ENCODE results near the gene KCNK4.

DNA sequence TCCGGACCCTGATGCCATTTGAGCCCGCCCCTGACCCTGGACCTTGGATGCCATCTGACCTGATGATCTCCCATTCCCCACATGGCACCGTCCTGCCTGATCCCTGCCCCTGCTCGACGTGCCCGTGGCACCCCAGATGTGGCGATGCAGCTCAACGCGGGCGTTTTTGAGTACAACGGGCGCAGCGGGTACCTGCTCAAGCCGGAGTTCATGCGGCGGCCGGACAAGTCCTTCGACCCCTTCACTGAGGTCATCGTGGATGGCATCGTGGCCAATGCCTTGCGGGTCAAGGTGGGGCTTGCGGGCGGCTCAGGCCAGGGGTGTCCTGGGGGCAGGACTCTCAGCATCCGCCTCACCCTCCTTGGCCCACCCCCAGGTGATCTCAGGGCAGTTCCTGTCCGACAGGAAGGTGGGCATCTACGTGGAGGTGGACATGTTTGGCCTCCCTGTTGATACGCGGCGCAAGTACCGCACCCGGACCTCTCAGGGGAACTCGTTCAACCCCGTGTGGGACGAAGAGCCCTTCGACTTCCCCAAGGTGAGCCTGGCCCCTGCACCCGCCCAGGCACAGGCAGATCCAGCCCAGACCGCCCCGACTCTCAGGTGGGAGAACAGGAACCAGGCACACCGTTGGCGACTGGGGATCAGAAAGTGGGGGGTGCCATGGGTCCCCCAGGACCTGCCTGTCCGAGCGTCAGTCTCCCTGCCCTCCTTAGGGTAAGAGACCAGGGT lies 28.7 kb upstream of the KCNK4 start:
- no peak for TF ChIP-seq GABPA (IDR thresholded peaks at IDR 0.05 in 1 of 2, conservative IDR thresholded peaks at IDR 0.05 in 1 of 2)
- TF ChIP-seq, protein P1, sequence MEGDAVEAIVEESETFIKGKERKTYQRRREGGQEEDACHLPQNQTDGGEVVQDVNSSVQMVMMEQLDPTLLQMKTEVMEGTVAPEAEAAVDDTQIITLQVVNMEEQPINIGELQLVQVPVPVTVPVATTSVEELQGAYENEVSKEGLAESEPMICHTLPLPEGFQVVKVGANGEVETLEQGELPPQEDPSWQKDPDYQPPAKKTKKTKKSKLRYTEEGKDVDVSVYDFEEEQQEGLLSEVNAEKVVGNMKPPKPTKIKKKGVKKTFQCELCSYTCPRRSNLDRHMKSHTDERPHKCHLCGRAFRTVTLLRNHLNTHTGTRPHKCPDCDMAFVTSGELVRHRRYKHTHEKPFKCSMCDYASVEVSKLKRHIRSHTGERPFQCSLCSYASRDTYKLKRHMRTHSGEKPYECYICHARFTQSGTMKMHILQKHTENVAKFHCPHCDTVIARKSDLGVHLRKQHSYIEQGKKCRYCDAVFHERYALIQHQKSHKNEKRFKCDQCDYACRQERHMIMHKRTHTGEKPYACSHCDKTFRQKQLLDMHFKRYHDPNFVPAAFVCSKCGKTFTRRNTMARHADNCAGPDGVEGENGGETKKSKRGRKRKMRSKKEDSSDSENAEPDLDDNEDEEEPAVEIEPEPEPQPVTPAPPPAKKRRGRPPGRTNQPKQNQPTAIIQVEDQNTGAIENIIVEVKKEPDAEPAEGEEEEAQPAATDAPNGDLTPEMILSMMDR (IDR thresholded peaks at IDR 0.05; ENCODE audit: low read depth, low read length, missing input control) = no peak
- no peak for TF ChIP-seq RXRA (IDR thresholded peaks at IDR 0.05)
- no peak for TF ChIP-seq TAF1 (conservative IDR thresholded peaks at IDR 0.05)

Measured in liver (tissue), 3 donors.